ENCODE measurements around the gene SPACA1. TPM values are rescaled to one million over a fixed set of nuclear protein-coding genes. Genes with fewer than 3 reads are reported as not detected.

Gene SPACA1
- polyA plus RNA-seq, 1 experiment: not detected

DNA sequence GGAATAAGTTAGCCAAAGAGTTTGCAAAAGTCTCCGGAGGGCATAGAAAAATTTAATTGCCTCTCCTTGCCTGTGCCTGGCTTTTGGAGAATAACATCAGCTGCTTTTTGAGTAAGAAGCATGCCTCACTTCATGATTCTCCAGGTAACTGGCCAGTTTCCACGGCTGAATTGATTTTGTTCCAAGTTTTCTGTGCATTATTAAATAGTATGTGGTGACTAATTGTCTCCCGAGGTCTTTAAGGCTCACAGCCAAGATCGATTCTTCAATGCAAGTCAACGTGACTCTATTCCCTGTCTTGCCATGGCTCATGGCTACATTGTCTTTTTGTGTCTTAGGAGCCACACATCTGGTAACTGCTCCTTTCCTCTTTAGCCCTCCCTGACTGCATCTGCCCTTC, 64.3 kb downstream of the SPACA1 start:
- no peaks in the 10 kb centered on the region for H3K9me3 ChIP-seq (ENCODE audit: control insufficient read depth, insufficient read depth, low read length)
- POLR2A ChIA-PET: no interaction called here
- CTCF ChIA-PET: no interaction called here
- H3K27ac ChIP-seq (ENCODE audit: low read depth, low read length): no peak overlapping the region
- H3K4me3 ChIP-seq (ENCODE audit: low read depth, low read length): no peak overlapping the region
- no peak for TF ChIP-seq CTCF (IDR thresholded peaks at IDR 0.05; ENCODE audit: low read depth, low read length)
- no peak for DNase-seq (ENCODE audit: low read depth, low spot score)
- no peaks in the 10 kb centered on the region for H3K27me3 ChIP-seq (ENCODE audit: control insufficient read depth, insufficient read depth, low read length)

- H3K9me3 ChIP-seq (ENCODE audit: control insufficient read depth, insufficient read depth, low read length): no peaks in the 10 kb centered on the region
- no peak overlapping the region for H3K27ac ChIP-seq (ENCODE audit: low read depth, low read length)
- no peaks in the 10 kb centered on the region for H3K27me3 ChIP-seq (ENCODE audit: control insufficient read depth, insufficient read depth, low read length)
- POLR2A ChIA-PET: no interaction called here
- no peak for DNase-seq (ENCODE audit: low read depth, low spot score)
- CTCF ChIA-PET: no interaction called here
- no peak overlapping the region for H3K4me3 ChIP-seq (ENCODE audit: low read depth, low read length)
- TF ChIP-seq CTCF (IDR thresholded peaks at IDR 0.05; ENCODE audit: low read depth, low read length): no peak
Measured at GRCh38 chr6:88114838-88115237, 67.2 kb downstream of the SPACA1 start.

- Histone ChIP-seq H3K27ac (ENCODE audit: low read depth, low read length) (no peak overlapping the region), H3K9me3 (ENCODE audit: control insufficient read depth, insufficient read depth, low read length) (no peaks in the 10 kb centered on the region), H3K27me3 (ENCODE audit: control insufficient read depth, insufficient read depth, low read length) (no peaks in the 10 kb centered on the region), H3K4me3 (ENCODE audit: low read depth, low read length) (no peak overlapping the region)
- no peak for TF ChIP-seq CTCF (IDR thresholded peaks at IDR 0.05; ENCODE audit: low read depth, low read length)
- ChIA-PET CTCF (no interaction called here), POLR2A (no interaction called here)
- no peak for DNase-seq (ENCODE audit: low read depth, low spot score)
Measured at GRCh38 chr6:88115307-88115706, 67.7 kb downstream of the SPACA1 start.

- no peak overlapping the region for H3K4me3 ChIP-seq (ENCODE audit: low read depth, low read length)
- no peak for TF ChIP-seq CTCF (IDR thresholded peaks at IDR 0.05; ENCODE audit: low read depth, low read length)
- CTCF ChIA-PET: no interaction called here
- POLR2A ChIA-PET: no interaction called here
- no peak overlapping the region for H3K27ac ChIP-seq (ENCODE audit: low read depth, low read length)
- no peak for DNase-seq (ENCODE audit: low read depth, low spot score)
- H3K27me3 ChIP-seq (ENCODE audit: control insufficient read depth, insufficient read depth, low read length): no peaks in the 10 kb centered on the region
- no peaks in the 10 kb centered on the region for H3K9me3 ChIP-seq (ENCODE audit: control insufficient read depth, insufficient read depth, low read length)
Measured at GRCh38 chr6:88116276-88116675, 68.6 kb downstream of the SPACA1 start.

Other genes with a start within 250 kb of the SPACA1 start
- not detected in 2 replicates for gene CNR1, start 118.5 kb downstream of the SPACA1 start, polyA plus RNA-seq (2011; rRNA removed)

All from AG04450 (cell line).